ENCODE measurements around the gene CEP131.

The CEP131 gene

DNA sequence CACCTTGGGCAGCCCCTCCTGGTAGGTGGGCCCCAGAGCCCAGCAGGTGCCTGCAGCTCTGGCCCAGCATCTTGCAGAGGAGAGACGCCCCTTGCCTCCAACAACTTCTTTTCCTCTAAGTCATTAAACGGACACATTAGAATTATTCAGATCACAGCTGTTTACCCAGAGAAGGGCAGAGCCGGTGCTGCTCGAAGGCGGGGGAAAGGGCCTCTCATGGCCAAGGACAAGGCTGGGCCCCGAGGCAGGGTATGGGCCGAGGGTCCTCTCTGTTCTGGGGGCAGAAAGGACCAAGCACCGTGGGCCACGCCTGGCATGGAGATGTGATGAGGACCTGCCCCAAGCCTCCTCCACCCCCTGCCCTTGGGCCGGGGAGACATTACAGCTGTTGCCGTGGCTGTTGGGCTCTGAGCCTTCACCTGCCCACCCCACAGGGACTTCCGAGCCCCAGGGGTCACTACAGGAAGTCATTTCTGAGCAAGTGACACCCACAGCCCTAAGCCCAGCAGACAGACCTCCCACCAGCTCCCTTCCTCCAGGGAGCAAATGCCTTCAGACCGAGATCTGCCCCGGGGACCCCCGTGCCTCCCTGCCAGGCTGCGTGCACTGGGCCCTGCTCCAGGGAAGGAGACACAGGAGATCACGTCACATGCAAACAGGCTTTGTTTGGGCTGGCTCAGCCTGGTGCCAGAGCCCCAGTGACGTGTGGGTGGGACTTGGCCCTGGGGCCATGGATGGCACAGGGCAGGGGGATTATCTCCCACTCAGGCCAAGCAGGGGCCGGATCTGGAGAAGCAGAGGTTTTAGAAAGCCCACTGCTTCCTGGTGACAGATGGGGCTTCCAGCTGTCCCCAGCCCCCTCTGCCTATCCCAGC is 58.2 kb downstream of the CEP131 start:
- CTCF ChIA-PET = no interaction called here
- H3K27me3 Mint-ChIP-seq = peaks cover 49% of the 10 kb centered on the region

GRCh38 chr17:81163703-81164370 is 58.9 kb downstream of the CEP131 start:
- Mint-ChIP-seq H3K27ac (no peak overlapping the region), H3K4me1 (peaks cover 2% of the 10 kb centered on the region), H3K27me3 (peaks cover 53% of the 10 kb centered on the region), H3K36me3 (no peaks in the 10 kb centered on the region), H3K4me3 (no peak overlapping the region), H3K9me3 (no peaks in the 10 kb centered on the region)
- CTCF ChIA-PET = no interaction called here
- no peak for DNase-seq

More for the DNA sequence above, 58.2 kb downstream of the CEP131 start:
- DNase-seq = no peak
- Mint-ChIP-seq H3K9me3 (no peaks in the 10 kb centered on the region), H3K27ac (no peak overlapping the region), H3K36me3 (no peaks in the 10 kb centered on the region), H3K4me1 (peaks cover 2% of the 10 kb centered on the region), H3K4me3 (no peak overlapping the region)

DNA sequence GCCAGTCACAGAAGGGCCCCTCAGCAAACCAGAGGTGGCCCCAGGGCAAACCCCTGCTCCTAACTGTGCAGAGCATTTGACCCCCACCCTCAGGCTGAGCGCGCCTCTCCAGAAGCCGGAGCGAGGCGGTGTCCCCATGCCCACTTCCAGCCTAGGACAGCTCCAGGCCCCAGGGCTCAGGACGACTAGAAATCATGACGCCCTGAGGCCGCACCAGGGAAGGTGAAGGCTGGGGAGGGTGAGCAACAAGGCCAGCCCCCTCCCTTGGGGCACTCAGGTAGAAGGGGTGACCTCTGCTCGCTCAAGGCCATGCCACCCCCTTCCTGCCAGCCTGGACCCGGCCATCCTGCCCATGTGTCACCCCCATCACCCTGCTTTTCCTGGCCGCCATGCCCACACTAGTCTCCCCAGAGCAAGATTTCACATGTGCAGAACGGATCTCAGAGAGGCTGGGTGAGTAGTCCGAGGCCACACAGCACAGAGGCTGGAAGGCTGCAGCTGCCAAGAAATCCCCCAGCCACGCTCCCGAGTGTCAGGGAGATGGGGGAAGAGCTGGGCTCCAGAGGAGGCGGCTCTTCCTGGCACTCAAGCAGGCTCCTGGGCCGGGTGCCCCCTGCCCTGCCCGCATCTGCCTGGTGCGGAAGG is 59.6 kb downstream of the CEP131 start:
- Mint-ChIP-seq H3K36me3 (no peaks in the 10 kb centered on the region), H3K4me3 (no peak overlapping the region)

GRCh38 chr17:81162491-81162890 is 60.3 kb downstream of the CEP131 start:
- Mint-ChIP-seq H3K4me3 (no peak overlapping the region), H3K27ac (no peak overlapping the region), H3K27me3 (peaks cover 55% of the 10 kb centered on the region), H3K4me1 (peaks cover 2% of the 10 kb centered on the region), H3K9me3 (no peaks in the 10 kb centered on the region), H3K36me3 (no peaks in the 10 kb centered on the region)
- no peak for DNase-seq
- CTCF ChIA-PET = no interaction called here

More for the DNA sequence above, 59.6 kb downstream of the CEP131 start:
- Mint-ChIP-seq H3K27ac (no peak overlapping the region), H3K27me3 (peaks cover 55% of the 10 kb centered on the region), H3K9me3 (no peaks in the 10 kb centered on the region), H3K4me1 (peaks cover 2% of the 10 kb centered on the region)
- CTCF ChIA-PET = no interaction called here
- DNase-seq = no peak

GRCh38 chr17:81161972-81162371 is 60.8 kb downstream of the CEP131 start:
- DNase-seq = no peak
- peaks cover 2% of the 10 kb centered on the region for H3K4me1 Mint-ChIP-seq
- CTCF ChIA-PET = no interaction called here
- no peaks in the 10 kb centered on the region for H3K36me3 Mint-ChIP-seq
- no peaks in the 10 kb centered on the region for H3K9me3 Mint-ChIP-seq
- no peak overlapping the region for H3K4me3 Mint-ChIP-seq
- no peak overlapping the region for H3K27ac Mint-ChIP-seq
- H3K27me3 Mint-ChIP-seq = peaks cover 55% of the 10 kb centered on the region

- no peak for DNase-seq
- no peaks in the 10 kb centered on the region for H3K9me3 Mint-ChIP-seq
- H3K27ac Mint-ChIP-seq = no peak overlapping the region
- H3K4me1 Mint-ChIP-seq = peaks cover 2% of the 10 kb centered on the region
- peaks cover 55% of the 10 kb centered on the region for H3K27me3 Mint-ChIP-seq
- H3K4me3 Mint-ChIP-seq = no peak overlapping the region
- H3K36me3 Mint-ChIP-seq = no peaks in the 10 kb centered on the region
- CTCF ChIA-PET = no interaction called here
Measured at GRCh38 chr17:81161536-81161935, 61.2 kb downstream of the CEP131 start.

DNA sequence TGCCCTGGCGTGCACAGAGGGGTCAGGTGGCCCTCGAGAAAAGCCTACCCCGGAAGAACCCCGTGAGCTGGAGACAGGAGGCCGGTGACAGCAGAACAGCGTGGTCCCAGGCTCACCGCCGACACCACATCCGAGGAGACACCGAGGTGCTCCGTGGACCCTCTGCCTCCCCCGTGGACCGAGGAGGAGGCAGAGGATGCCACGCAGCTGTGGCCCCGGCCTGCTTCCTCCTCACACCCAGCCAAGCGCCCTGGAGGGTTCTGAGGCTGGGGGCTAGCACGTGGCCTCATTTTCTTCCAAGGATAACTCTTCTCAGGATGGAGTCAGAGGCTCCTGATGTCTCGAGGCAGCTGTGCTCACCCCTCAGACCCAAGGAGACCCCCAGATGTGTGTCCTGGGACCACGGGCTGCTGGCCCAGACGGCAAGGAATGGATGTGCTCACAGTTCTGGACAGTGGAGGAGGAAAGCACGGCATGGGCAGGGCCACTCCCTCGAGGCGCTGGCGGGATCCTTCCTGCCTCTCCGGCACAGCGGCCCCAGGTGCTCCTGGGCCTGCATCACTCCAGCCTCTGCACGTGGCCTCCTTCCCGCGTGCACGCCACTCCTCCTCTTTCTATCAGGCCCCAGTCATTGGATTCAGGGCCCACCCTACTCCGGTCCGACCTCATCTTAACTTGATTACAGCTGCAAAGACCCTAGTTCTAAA is 61.9 kb downstream of the CEP131 start:
- DNase-seq = no peak
- CTCF ChIA-PET = no interaction called here
- Mint-ChIP-seq H3K9me3 (no peaks in the 10 kb centered on the region), H3K4me3 (no peak overlapping the region), H3K27ac (no peak overlapping the region), H3K4me1 (peaks cover 2% of the 10 kb centered on the region), H3K27me3 (peaks cover 55% of the 10 kb centered on the region), H3K36me3 (no peaks in the 10 kb centered on the region)

DNA sequence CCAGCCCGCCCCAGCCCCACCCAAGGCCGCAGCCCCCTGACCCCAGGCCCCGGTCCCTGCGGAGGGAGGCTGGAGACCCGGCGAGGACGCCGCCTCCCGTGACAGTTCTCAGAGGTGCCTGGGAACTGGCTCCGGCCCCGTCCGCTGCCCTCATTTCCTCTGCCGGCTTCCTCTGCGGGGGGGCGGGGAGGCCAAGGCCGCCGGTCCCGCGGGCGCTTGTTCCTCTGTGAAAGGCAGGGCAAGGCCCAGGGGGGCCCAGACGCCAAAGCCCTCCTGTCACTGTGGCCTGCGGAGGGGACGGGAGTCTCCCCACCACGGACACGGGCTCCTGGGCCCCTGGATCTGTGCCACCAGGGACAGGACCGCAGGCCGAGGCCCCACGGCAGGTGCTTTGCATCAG is 62.5 kb downstream of the CEP131 start:
- H3K36me3 Mint-ChIP-seq = no peaks in the 10 kb centered on the region
- peaks cover 2% of the 10 kb centered on the region for H3K4me1 Mint-ChIP-seq
- DNase-seq = peak; percentile 32
- CTCF ChIA-PET = no interaction called here
- peaks cover 49% of the 10 kb centered on the region for H3K27me3 Mint-ChIP-seq
- no peak overlapping the region for H3K27ac Mint-ChIP-seq
- no peak overlapping the region for H3K4me3 Mint-ChIP-seq
- H3K9me3 Mint-ChIP-seq = no peaks in the 10 kb centered on the region

GRCh38 chr17:81159611-81160265 is 63.0 kb downstream of the CEP131 start:
- Mint-ChIP-seq H3K27me3 (peaks cover 44% of the 10 kb centered on the region), H3K27ac (no peak overlapping the region), H3K4me1 (peaks cover 2% of the 10 kb centered on the region), H3K9me3 (no peaks in the 10 kb centered on the region), H3K4me3 (no peak overlapping the region), H3K36me3 (no peaks in the 10 kb centered on the region)
- CTCF ChIA-PET = no interaction called here
- DNase-seq = no peak

GRCh38 chr17:81158688-81159590 is 63.8 kb downstream of the CEP131 start:
- no peak for DNase-seq
- no peaks in the 10 kb centered on the region for H3K9me3 Mint-ChIP-seq
- CTCF ChIA-PET = no interaction called here
- H3K4me1 Mint-ChIP-seq = peaks cover 2% of the 10 kb centered on the region
- H3K27ac Mint-ChIP-seq = no peak overlapping the region
- H3K36me3 Mint-ChIP-seq = no peaks in the 10 kb centered on the region
- no peak overlapping the region for H3K4me3 Mint-ChIP-seq
- peaks cover 36% of the 10 kb centered on the region for H3K27me3 Mint-ChIP-seq

DNA sequence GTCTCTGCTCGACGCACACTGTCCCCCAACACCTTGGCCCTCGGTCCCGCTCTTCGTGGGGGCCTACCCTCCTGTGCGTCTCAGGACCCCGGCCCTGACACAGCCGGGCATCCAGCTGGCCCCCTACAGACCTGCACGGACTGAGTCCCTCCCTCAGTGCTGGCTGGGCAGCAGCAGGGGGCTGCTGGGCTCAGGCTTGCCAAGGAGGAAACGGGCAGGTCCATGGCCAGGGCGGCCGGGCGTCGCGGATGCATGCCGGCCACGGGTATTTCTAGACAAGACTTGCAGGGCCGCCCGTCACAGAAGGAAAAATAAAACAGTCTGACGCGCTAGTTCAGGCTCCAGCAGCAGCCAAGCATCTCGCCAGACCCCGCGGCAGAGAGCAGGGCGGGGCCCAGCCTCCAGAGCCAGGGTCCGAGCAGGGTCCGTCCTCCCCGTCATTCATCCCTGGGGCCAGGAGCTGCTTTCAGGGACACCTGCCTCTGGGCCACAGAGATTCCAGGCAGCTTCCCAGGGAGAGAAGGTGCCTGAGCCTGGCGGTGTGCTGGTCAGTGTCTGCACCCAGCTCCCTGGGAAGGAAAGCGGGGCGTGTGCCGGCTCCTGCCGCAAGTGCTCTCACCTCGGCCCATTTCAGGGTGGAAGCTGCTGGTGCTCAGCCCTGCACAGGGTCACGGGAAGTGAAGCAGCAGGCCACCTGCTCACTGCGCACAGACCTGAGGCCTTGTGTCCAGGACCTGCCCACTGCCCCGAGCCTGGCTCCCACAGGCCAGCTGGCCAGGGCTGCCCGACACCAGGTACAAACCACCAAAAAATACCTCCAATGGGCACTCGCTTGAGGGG is 64.7 kb downstream of the CEP131 start:
- Mint-ChIP-seq H3K27ac (no peak overlapping the region), H3K27me3 (peaks cover 27% of the 10 kb centered on the region), H3K9me3 (no peaks in the 10 kb centered on the region), H3K4me3 (no peak overlapping the region), H3K36me3 (no peaks in the 10 kb centered on the region), H3K4me1 (peaks cover 2% of the 10 kb centered on the region)
- no peak for DNase-seq
- CTCF ChIA-PET = no interaction called here

GRCh38 chr17:81156866-81157805 is 65.6 kb downstream of the CEP131 start:
- DNase-seq = no peak
- CTCF ChIA-PET = interaction anchor here (1.5 kb wide), 1 partner anchor 13 kb away, joined by 3 read pairs; no protein-coding TSS in a partner anchor
- Mint-ChIP-seq H3K4me3 (no peak overlapping the region), H3K27me3 (peaks cover 24% of the 10 kb centered on the region), H3K27ac (no peak overlapping the region), H3K36me3 (no peaks in the 10 kb centered on the region), H3K4me1 (peaks cover 2% of the 10 kb centered on the region), H3K9me3 (no peaks in the 10 kb centered on the region)

All from activated naive CD4-positive, alpha-beta T cell treated with anti-CD3 and anti-CD28 coated beads, Interleukin-2, amount 10 ng/mL, durations not matched to agents 7 days and 5 days (primary cell).